PC-3 (cell line): Measurements from ENCODE around the gene RIOX2. TPM values are rescaled to one million over a fixed set of nuclear protein-coding genes. Genes with fewer than 3 reads are reported as not detected.

ENCODE experiments used
- ATAC-seq: fragments of 200-7000 bp; cut with Tn5 transposase; 2 replicates; pipeline ENCODE4 v1.9.1; 2020; ENCODE audit warnings: mild to moderate bottlenecking, moderate library complexity
- BruUV-seq: library from RNA; stranded (reverse); fragments of 400-500 nt; replicated peaks from 2 replicates; lab custom pipeline; 2021; lab: Mats Ljungman, UMichigan
- CTCF ChIA-PET: fragments of 300-600 bp; sonication (Branson Sonifier 250); formaldehyde crosslinking; loops from one replicate; lab custom pipeline; 2022; ENCODE audit warnings: antibody characterized with exemption; lab: Charles Lee
- POLR2A ChIA-PET: fragments of 300-600 bp; sonication (Branson Sonifier 250); formaldehyde crosslinking; loops from one replicate; lab custom pipeline; 2022; ENCODE audit warnings: antibody characterized with exemption; ENCODE audit not compliant: unreplicated experiment; lab: Charles Lee
- DNase-seq: peaks from one replicate; pipeline ENCODE4 v3.0.0-alpha.2; 2015
- H2AFZ ChIP-seq: fragments of 300-600 bp; sonication (generic); 2 replicates; pipeline ENCODE4 v1.6.0; 2016; ENCODE audit warnings: antibody characterized with exemption, low read length
- H3F3A ChIP-seq: fragments of 300-600 bp; sonication (generic); one replicate; pipeline ENCODE4 v1.6.0; 2017; ENCODE audit warnings: antibody characterized with exemption, low read length, control low read depth, mild to moderate bottlenecking; ENCODE audit not compliant: unreplicated experiment
- H3K27ac ChIP-seq: fragments of 300-600 bp; sonication (generic); 2 replicates; pipeline ENCODE4 v1.5.1; 2016; ENCODE audit warnings: mild to moderate bottlenecking, low read length
- H3K27me3 ChIP-seq: fragments of 300-600 bp; sonication (generic); 2 replicates; pipeline ENCODE4 v1.6.1; 2016; ENCODE audit warnings: low read length, mixed read lengths
- H3K36me3 ChIP-seq: fragments of 300-600 bp; sonication (generic); 2 replicates; pipeline ENCODE4 v1.6.1; 2016; ENCODE audit warnings: low read depth, mixed run types, low read length, mixed read lengths
- H3K4me1 ChIP-seq: fragments of 300-600 bp; sonication (generic); 2 replicates; pipeline ENCODE4 v1.5.1; 2016; ENCODE audit warnings: low read length; ENCODE audit not compliant: insufficient read depth
- H3K4me2 ChIP-seq: fragments of 300-600 bp; sonication (generic); 2 replicates; pipeline ENCODE4 v1.6.0; 2016; ENCODE audit warnings: low read length
- H3K4me3 ChIP-seq: fragments of 300-600 bp; sonication (generic); 2 replicates; pipeline ENCODE4 v1.5.1; 2016; ENCODE audit warnings: mild to moderate bottlenecking, low read length, mixed read lengths
- H3K79me2 ChIP-seq: fragments of 300-600 bp; sonication (generic); 2 replicates; pipeline ENCODE4 v1.6.1; 2017; ENCODE audit warnings: low read length, mixed read lengths
- H3K9ac ChIP-seq: fragments of 300-600 bp; sonication (generic); 2 replicates; pipeline ENCODE4 v1.6.0; 2016; ENCODE audit warnings: mild to moderate bottlenecking, low read length
- H3K9me2 ChIP-seq: fragments of 300-600 bp; sonication (generic); replicated peaks from 2 replicates; pipeline ENCODE4 v1.6.1; 2016; ENCODE audit warnings: mixed run types, low read length, mixed read lengths
- H3K9me3 ChIP-seq: fragments of 300-600 bp; sonication (generic); 2 replicates; pipeline ENCODE4 v1.6.1; 2016; ENCODE audit warnings: low read length, mixed read lengths
- H4K20me1 ChIP-seq: fragments of 300-600 bp; sonication (generic); 2 replicates; pipeline ENCODE4 v1.6.1; 2016; ENCODE audit warnings: low read length, mixed read lengths
- CTCF ChIP-seq: fragments of 300-600 bp; sonication (generic); conservative IDR thresholded peaks from 2 replicates; pipeline ENCODE4 v1.5.1; 2017; ENCODE audit warnings: antibody characterized with exemption, low read depth, mild to moderate bottlenecking, low read length
- EZH2 ChIP-seq: fragments of 300-600 bp; sonication (generic); IDR thresholded peaks from one replicate; pipeline ENCODE4 v1.6.1; 2017; ENCODE audit warnings: antibody characterized with exemption, mild to moderate bottlenecking, low read length; ENCODE audit not compliant: unreplicated experiment
- EZH2phosphoT487 ChIP-seq: fragments of 300-600 bp; sonication (generic); IDR thresholded peaks from 2 replicates; pipeline ENCODE4 v1.6.1; 2018; ENCODE audit warnings: mild to moderate bottlenecking, antibody characterized with exemption, low read length, borderline replicate concordance
- intact Hi-C: fragments of 100-400 bp; cut with micrococcal nuclease; formaldehyde crosslinking; loops from 2 replicates; pipeline ENCODE4 v1.9.0; 2023
- total RNA-seq: library from RNA; depleted of rRNA; stranded (reverse); fragments of >200 nt; gene quantifications from 2 replicates; pipeline ENCODE4 v1.2.3, GENCODE V29; 2014

Gene RIOX2
- total RNA-seq, 1 experiment from 2014 or later: 46.4 TPM

DNA sequence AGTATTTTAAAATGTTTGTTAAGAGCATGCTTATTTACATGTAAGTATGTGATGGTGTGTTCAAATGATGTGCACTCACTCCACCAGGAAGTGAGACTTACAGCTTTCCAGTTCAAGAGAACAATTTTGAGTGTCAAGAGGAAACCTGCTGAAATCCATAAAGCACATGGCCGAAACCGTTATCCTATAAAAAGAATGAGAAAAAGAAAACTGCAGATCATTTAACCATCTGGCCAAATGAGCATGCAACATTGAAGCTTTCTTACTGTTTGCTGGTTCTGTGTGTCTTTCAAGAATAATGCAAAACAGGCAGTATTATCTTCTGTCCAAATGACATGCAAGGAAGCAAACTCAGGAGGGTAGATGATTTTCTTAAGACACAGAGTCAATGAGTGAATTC is 36.6 kb upstream of the RIOX2 start:
- no peak overlapping the region for H2AFZ ChIP-seq
- H3K27ac ChIP-seq: no peak overlapping the region
- H3K9me2 ChIP-seq: 0 out of 2 replicates have a peak, but pooled peaks cover 4% of the 10 kb centered on the region
- no peaks in the 10 kb centered on the region for H3K79me2 ChIP-seq
- BruUV-seq: no TSS peak
- no peak overlapping the region for H3K4me3 ChIP-seq
- H3K36me3 ChIP-seq: no peaks in the 10 kb centered on the region
- ATAC-seq: no peak
- intact Hi-C loops: no loop called here
- no peaks in the 10 kb centered on the region for H4K20me1 ChIP-seq
- H3K4me2 ChIP-seq: no peak overlapping the region
- H3K4me1 ChIP-seq: peaks cover 6% of the 10 kb centered on the region; the same call in 1 of the 2 replicates
- H3K27me3 ChIP-seq: no peaks in the 10 kb centered on the region
- CTCF ChIA-PET: no interaction called here
- H3K9ac ChIP-seq: no peak overlapping the region
- POLR2A ChIA-PET: no interaction called here
- H3K9me3 ChIP-seq: no peaks in the 10 kb centered on the region
- DNase-seq: no peak
- TF ChIP-seq EZH2 (no peak), EZH2phosphoT487 (no peak), CTCF (no peak)
- no peaks in the 10 kb centered on the region for H3F3A ChIP-seq

DNA sequence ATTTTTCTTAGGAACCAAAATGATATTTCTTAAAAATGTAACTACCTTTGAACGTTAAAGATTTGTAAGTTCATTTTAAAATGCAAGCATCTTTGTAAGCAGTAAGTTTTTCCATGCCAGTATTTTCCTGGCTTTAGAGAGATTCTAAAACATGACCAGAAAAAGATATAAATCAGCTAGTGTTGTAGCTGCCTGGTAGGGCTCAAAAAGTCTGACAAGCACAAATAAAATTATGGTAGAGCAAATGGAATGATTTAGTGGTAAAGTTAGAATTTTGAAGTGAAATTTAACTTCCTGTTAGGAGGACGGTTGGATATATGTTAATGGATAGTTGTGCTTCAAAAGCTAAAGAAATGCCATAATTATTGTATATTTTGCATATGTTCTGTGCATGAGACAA is 33.2 kb upstream of the RIOX2 start:
- CTCF ChIA-PET: no interaction called here
- no peak overlapping the region for H2AFZ ChIP-seq
- H3K9ac ChIP-seq: no peak overlapping the region
- no peaks in the 10 kb centered on the region for H4K20me1 ChIP-seq
- H3K79me2 ChIP-seq: no peaks in the 10 kb centered on the region
- ATAC-seq (no peak), DNase-seq (no peak)
- no peaks in the 10 kb centered on the region for H3K9me3 ChIP-seq
- BruUV-seq: no TSS peak
- no peaks in the 10 kb centered on the region for H3F3A ChIP-seq
- H3K27me3 ChIP-seq: peaks cover 8% of the 10 kb centered on the region; the same call in 1 of the 2 replicates
- POLR2A ChIA-PET: no interaction called here
- H3K27ac ChIP-seq: no peak overlapping the region
- no peaks in the 10 kb centered on the region for H3K4me1 ChIP-seq
- no peak overlapping the region for H3K4me3 ChIP-seq
- H3K9me2 ChIP-seq: no peaks in the 10 kb centered on the region
- H3K36me3 ChIP-seq: no peaks in the 10 kb centered on the region
- TF ChIP-seq EZH2 (no peak), CTCF (no peak), EZH2phosphoT487 (no peak)
- intact Hi-C loops: no loop called here
- no peak overlapping the region for H3K4me2 ChIP-seq

GRCh38 chr3:98004721-98005120 is 32.5 kb upstream of the RIOX2 start:
- no peak overlapping the region for H2AFZ ChIP-seq
- no peak overlapping the region for H3K9ac ChIP-seq
- BruUV-seq: no TSS peak
- no peak overlapping the region for H3K4me3 ChIP-seq
- intact Hi-C loops: no loop called here
- no peak overlapping the region for H3K4me2 ChIP-seq
- ChIA-PET POLR2A (interaction anchor here (0.6 kb wide), 1 partner anchor 195 kb away, joined by 5 read pairs; no protein-coding TSS in a partner anchor), CTCF (interaction anchor here (0.5 kb wide), 1 partner anchor 18 kb away, joined by 3 read pairs; no protein-coding TSS in a partner anchor)
- DNase-seq (no peak), ATAC-seq (no peak)
- TF ChIP-seq EZH2phosphoT487: no peak
- H4K20me1 ChIP-seq: no peaks in the 10 kb centered on the region
- H3K9me3 ChIP-seq: no peaks in the 10 kb centered on the region
- H3K36me3 ChIP-seq: no peaks in the 10 kb centered on the region
- peaks cover 11% of the 10 kb centered on the region; the same call in 1 of the 2 replicates for H3K27me3 ChIP-seq
- no peaks in the 10 kb centered on the region for H3K4me1 ChIP-seq
- H3K79me2 ChIP-seq: no peaks in the 10 kb centered on the region
- no peaks in the 10 kb centered on the region for H3K9me2 ChIP-seq
- H3K27ac ChIP-seq: no peak overlapping the region
- no peaks in the 10 kb centered on the region for H3F3A ChIP-seq
